Upper lobe of left lung (tissue), 6 donors: ENCODE measurements around the gene OBSCN. TPM values are rescaled to one million over a fixed set of nuclear protein-coding genes. Genes with fewer than 3 reads are reported as not detected.

ENCODE experiments used
- ATAC-seq, 2 donors: fragments of 200-7000 bp; cut with Tn5 transposase; one replicate each; pipeline ENCODE4 v1.9.1; 2022; ENCODE audit warnings: mild to moderate bottlenecking in 2 of 2, moderate library complexity in 2 of 2; ENCODE audit not compliant: low FRiP score in 2 of 2
- DNase-seq, 2 donors: peaks; one replicate each; pipeline ENCODE4 v3.0.0-alpha.2; 2019 to 2020
- H3K27ac ChIP-seq, 4 donors: fragments of 200-600 bp; sonication (generic); one replicate each; pipeline ENCODE4 v1.5.1; 2016 to 2019
- H3K27me3 ChIP-seq, 4 donors: fragments of 200-600 bp; sonication (generic); one replicate each; pipeline ENCODE4 v1.5.1; 2017 to 2019
- H3K36me3 ChIP-seq, 4 donors: fragments of 200-600 bp; sonication (generic); one replicate each; pipeline ENCODE4 v1.5.1; 2016 to 2019
- H3K4me1 ChIP-seq, 4 donors: fragments of 200-600 bp; sonication (generic); one replicate each; pipeline ENCODE4 v1.5.1; 2018 to 2019
- H3K4me3 ChIP-seq, 4 donors: fragments of 200-600 bp; sonication (generic); one replicate each; pipeline ENCODE4 v1.5.1; 2017 to 2019; ENCODE audit warnings: mild to moderate bottlenecking in 2 of 4, moderate library complexity in 1 of 4
- H3K9me3 ChIP-seq, 4 donors: fragments of 200-600 bp; sonication (generic); one replicate each; pipeline ENCODE4 v1.5.1; 2018 to 2019
- CTCF ChIP-seq, 6 experiments: fragments of 450-650 bp in 4 of 6; fragments of 200-600 bp in 2 of 6; sonication (generic) in 2 of 6; IDR thresholded peaks; one replicate each; pipeline ENCODE4 v1.5.1; 2016 to 2019; ENCODE audit warnings: antibody characterized with exemption in 6 of 6
- EP300 ChIP-seq, 4 donors: sonication (generic); formaldehyde crosslinking; IDR thresholded peaks; one replicate each; pipeline ENCODE4 v1.5.1; 2017; ENCODE audit warnings: antibody characterized with exemption in 4 of 4, control low read depth in 2 of 4
- POLR2A ChIP-seq, 4 donors: fragments of 450-650 bp; IDR thresholded peaks; one replicate each; pipeline ENCODE4 v1.5.1; 2016 to 2017; ENCODE audit warnings: antibody characterized with exemption in 4 of 4, mild to moderate bottlenecking in 2 of 4
- POLR2AphosphoS5 ChIP-seq, 2 donors: sonication (generic); formaldehyde crosslinking; IDR thresholded peaks; one replicate each; pipeline ENCODE4 v1.5.1; 2017; ENCODE audit warnings: antibody characterized with exemption in 2 of 2
- WGBS, 2 donors: methylation state at CpG; one replicate each; pipeline ENCODE4 v1.1.5; 2017 to 2018; 5-methylcytosine and 5-hydroxymethylcytosine counted together
- total RNA-seq, 6 donors: library from RNA; depleted of rRNA in 4 of 6; stranded (reverse); fragments of >200 nt in 4 of 6; gene quantifications; one replicate each; pipeline versions ENCODE4 v1.1.0 to v1.2.1, GENCODE V29; 2016 to 2021
- donor health status: DM: no; HTN: no; CAD: no; lungs with moderate emphysema.
- donor health status: DM: no; HTN: yes; CAD: no; lungs with severe emphysema.

Gene OBSCN
- total RNA-seq, 6 donors from 2014 or later = 15.7 to 160 (median 47.0) TPM

- WGBS, 2 donors = 92 to 97% methylated on average over 9 to 11 of the region's 11 CpGs
- ATAC-seq (no peak), DNase-seq (peak in 1 of 2 donors; percentile 52)
- TF ChIP-seq CTCF (IDR thresholded peaks at IDR 0.05) = no peak
- no peak for TF ChIP-seq POLR2A (IDR thresholded peaks at IDR 0.05)
- no peak for TF ChIP-seq POLR2AphosphoS5 (IDR thresholded peaks at IDR 0.05)
- TF ChIP-seq EP300 (IDR thresholded peaks at IDR 0.05) = no peak
- Histone ChIP-seq H3K27ac (no peak overlapping the region), H3K4me3 (no peak overlapping the region), H3K4me1 (peaks cover 8 to 20% (median 14%) of the 10 kb centered on the region in 4 donors), H3K36me3 (peaks cover 0 to 9% (median 3%) of the 10 kb centered on the region in 4 donors), H3K27me3 (peaks cover 0 to 6% (median under 1%) of the 10 kb centered on the region in 4 donors), H3K9me3 (no peaks in the 10 kb centered on the region)
These were observed 202.8 kb downstream of the OBSCN start for GRCh38 chr1:228410671-228411070.

GRCh38 chr1:228411121-228411520 lies 203.3 kb downstream of the OBSCN start:
- ATAC-seq (no peak), DNase-seq (no peak)
- Histone ChIP-seq H3K36me3 (peaks cover 0 to 9% (median 3%) of the 10 kb centered on the region in 4 donors), H3K9me3 (no peaks in the 10 kb centered on the region), H3K4me3 (no peak overlapping the region), H3K27ac (no peak overlapping the region), H3K27me3 (peaks cover 0 to 10% (median 3%) of the 10 kb centered on the region in 4 donors), H3K4me1 (peaks cover 12 to 20% (median 17%) of the 10 kb centered on the region in 4 donors)
- 91 to 100% methylated on average over 3 to 5 of the region's 5 CpGs for WGBS, 2 donors
- no peak for TF ChIP-seq EP300 (IDR thresholded peaks at IDR 0.05)

- Histone ChIP-seq H3K4me3 (no peak overlapping the region), H3K27me3 (peaks cover 0 to 17% (median 7%) of the 10 kb centered on the region in 4 donors), H3K27ac (no peak overlapping the region), H3K36me3 (peaks cover 0 to 9% (median 3%) of the 10 kb centered on the region in 4 donors), H3K9me3 (no peaks in the 10 kb centered on the region), H3K4me1 (peaks cover 17 to 26% (median 23%) of the 10 kb centered on the region in 4 donors)
- no peak for TF ChIP-seq POLR2AphosphoS5 (IDR thresholded peaks at IDR 0.05)
- TF ChIP-seq EP300 (IDR thresholded peaks at IDR 0.05) = no peak
- no peak for TF ChIP-seq CTCF (IDR thresholded peaks at IDR 0.05)
- TF ChIP-seq POLR2A (IDR thresholded peaks at IDR 0.05) = no peak
- ATAC-seq = no peak
- 91 to 97% methylated on average over 8 to 9 of the region's 9 CpGs for WGBS, 2 donors
- no peak for DNase-seq
These were observed 203.9 kb downstream of the OBSCN start for GRCh38 chr1:228411548-228412430.

DNA sequence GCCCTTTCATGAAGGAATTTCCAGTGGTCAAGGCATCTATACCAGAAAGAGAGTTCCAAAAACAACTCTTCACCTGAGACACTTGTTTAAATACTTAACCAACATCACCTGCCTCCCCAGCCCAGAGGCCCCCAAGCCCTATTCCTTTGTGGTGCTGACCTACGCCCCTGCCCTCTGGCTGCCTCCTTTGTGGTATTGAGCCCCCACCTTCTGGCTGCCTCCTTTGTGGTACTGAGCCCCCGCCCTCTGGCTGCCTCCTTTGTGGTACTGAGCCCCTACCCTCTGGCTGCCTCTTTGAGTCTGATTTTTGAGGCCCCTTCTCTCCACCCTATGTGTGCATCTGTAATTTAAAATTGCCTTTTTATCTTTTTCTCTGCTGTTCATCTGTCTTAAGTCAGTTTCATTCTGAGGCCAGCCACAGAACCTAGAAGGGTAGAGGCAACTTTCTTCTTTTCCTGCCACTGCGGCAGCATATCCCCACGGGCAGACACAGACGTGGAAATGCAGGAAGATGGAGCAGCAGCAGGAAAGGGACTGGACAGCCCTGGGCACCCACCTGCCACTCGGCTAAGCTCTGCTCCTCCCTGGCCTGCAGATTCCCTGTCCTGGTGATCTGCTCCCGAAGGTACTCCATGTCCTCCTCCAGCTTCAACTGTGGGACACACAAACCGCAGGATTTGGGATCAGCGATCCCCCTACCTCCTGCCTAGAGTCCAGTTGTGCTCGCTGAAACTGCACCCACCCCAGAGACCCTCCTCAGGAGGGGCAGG lies 205.6 kb downstream of the OBSCN start:
- H3K4me1 ChIP-seq = peaks cover 15 to 23% (median 20%) of the 10 kb centered on the region in 4 donors
- no peak for TF ChIP-seq POLR2A (IDR thresholded peaks at IDR 0.05)
- no peak for TF ChIP-seq CTCF (IDR thresholded peaks at IDR 0.05)
- no peak for TF ChIP-seq EP300 (IDR thresholded peaks at IDR 0.05)
- no peak for TF ChIP-seq POLR2AphosphoS5 (IDR thresholded peaks at IDR 0.05)
- H3K9me3 ChIP-seq = no peaks in the 10 kb centered on the region
- no peak overlapping the region for H3K27ac ChIP-seq
- H3K27me3 ChIP-seq = peaks cover 0 to 20% (median 9%) of the 10 kb centered on the region in 4 donors
- 88% methylated on average over 5 to 10 of the region's 10 CpGs for WGBS, 2 donors
- no peak overlapping the region for H3K4me3 ChIP-seq
- peaks cover 0 to 9% (median 3%) of the 10 kb centered on the region in 4 donors for H3K36me3 ChIP-seq
- no peak for ATAC-seq
- no peak for DNase-seq
